ENCODE results near the gene TSC22D1. TPM values are rescaled to one million over a fixed set of nuclear protein-coding genes. Genes with fewer than 3 reads are reported as not detected.

Gene TSC22D1
- total RNA-seq, 1 donor from 2014 or later: 181 TPM

GRCh38 chr13:44561351-44561750 lies 14.8 kb downstream of the TSC22D1 start:
- Histone ChIP-seq H3K4me2 (no peak overlapping the region), H3K36me3 (peaks cover 8% of the 10 kb centered on the region), H2AFZ (replicated peaks) (no peak overlapping the region), H3K27ac (no peak overlapping the region), H4K20me1 (ENCODE audit: low read depth) (peaks cover 58% of the 10 kb centered on the region), H3K9me3 (ENCODE audit: low read depth) (no peaks in the 10 kb centered on the region), H3K27me3 (no peaks in the 10 kb centered on the region), H3K4me1 (peaks cover 17% of the 10 kb centered on the region), H3K4me3 (no peak overlapping the region), H3F3A (ENCODE audit: low read depth) (no peaks in the 10 kb centered on the region), H3K9ac (no peak overlapping the region), H3K79me2 (ENCODE audit: low read depth) (peaks cover 100% of the 10 kb centered on the region)
- peaks cover 32% of the 10 kb centered on the region for H3K36me3 Mint-ChIP-seq
- peaks cover 9% of the 10 kb centered on the region for H3K9me3 Mint-ChIP-seq
- H3K27ac Mint-ChIP-seq: no peak overlapping the region
- H3K27me3 Mint-ChIP-seq (ENCODE audit: insufficient read depth, low read depth): peaks cover 2% of the 10 kb centered on the region
- no peaks in the 10 kb centered on the region for H3K4me1 Mint-ChIP-seq
- no peak for DNase-seq (ENCODE audit: low spot score)
- no peak overlapping the region for H3K4me3 Mint-ChIP-seq
- TF ChIP-seq EZH2phosphoT487 (IDR thresholded peaks at IDR 0.05): no peak
- no peak for TF ChIP-seq CTCF (IDR thresholded peaks at IDR 0.05)
- TF ChIP-seq EZH2 (IDR thresholded peaks at IDR 0.05): no peak

- Mint-ChIP-seq H3K9me3 (peaks cover 9% of the 10 kb centered on the region), H3K27ac (no peak overlapping the region), H3K27me3 (ENCODE audit: insufficient read depth, low read depth) (peaks cover 2% of the 10 kb centered on the region), H3K36me3 (peaks cover 37% of the 10 kb centered on the region), H3K4me3 (no peak overlapping the region), H3K4me1 (no peaks in the 10 kb centered on the region)
- peaks cover 100% of the 10 kb centered on the region for H3K79me2 ChIP-seq (ENCODE audit: low read depth)
- peaks cover 50% of the 10 kb centered on the region for H4K20me1 ChIP-seq (ENCODE audit: low read depth)
- H3K9me3 ChIP-seq (ENCODE audit: low read depth): no peaks in the 10 kb centered on the region
- no peak overlapping the region for H3K9ac ChIP-seq
- H3K4me1 ChIP-seq: peaks cover 7% of the 10 kb centered on the region
- H3K36me3 ChIP-seq: peaks cover 8% of the 10 kb centered on the region
- no peaks in the 10 kb centered on the region for H3F3A ChIP-seq (ENCODE audit: low read depth)
- no peaks in the 10 kb centered on the region for H3K27me3 ChIP-seq
- DNase-seq (ENCODE audit: low spot score): no peak
- no peak overlapping the region for H3K4me2 ChIP-seq
- no peak overlapping the region for H3K4me3 ChIP-seq
- no peak overlapping the region for H3K27ac ChIP-seq
- TF ChIP-seq EZH2phosphoT487 (IDR thresholded peaks at IDR 0.05) (no peak), EZH2 (IDR thresholded peaks at IDR 0.05) (no peak), CTCF (IDR thresholded peaks at IDR 0.05) (no peak)
- H2AFZ ChIP-seq (replicated peaks): no peak overlapping the region
Observed at GRCh38 chr13:44557986-44558385, 18.1 kb downstream of the TSC22D1 start.

GRCh38 chr13:44555207-44555606 lies 20.9 kb downstream of the TSC22D1 start:
- no peak for DNase-seq (ENCODE audit: low spot score)
- peaks cover 44% of the 10 kb centered on the region for H3K36me3 Mint-ChIP-seq
- H3K27me3 Mint-ChIP-seq (ENCODE audit: insufficient read depth, low read depth): no peaks in the 10 kb centered on the region
- H3K9me3 ChIP-seq (ENCODE audit: low read depth): no peaks in the 10 kb centered on the region
- H3K27me3 ChIP-seq: no peaks in the 10 kb centered on the region
- H3K4me2 ChIP-seq: no peak overlapping the region
- no peak overlapping the region for H3K9ac ChIP-seq
- no peak overlapping the region for H3K4me3 ChIP-seq
- H3K36me3 ChIP-seq: peaks cover 8% of the 10 kb centered on the region
- TF ChIP-seq CTCF (IDR thresholded peaks at IDR 0.05) (no peak), EZH2 (IDR thresholded peaks at IDR 0.05) (no peak), EZH2phosphoT487 (IDR thresholded peaks at IDR 0.05) (no peak)
- no peaks in the 10 kb centered on the region for H3K4me1 ChIP-seq
- H3K27ac Mint-ChIP-seq: no peak overlapping the region
- H3K27ac ChIP-seq: no peak overlapping the region
- no peaks in the 10 kb centered on the region for H3K4me1 Mint-ChIP-seq
- H3F3A ChIP-seq (ENCODE audit: low read depth): no peaks in the 10 kb centered on the region
- no peak overlapping the region for H2AFZ ChIP-seq (replicated peaks)
- H3K4me3 Mint-ChIP-seq: no peak overlapping the region
- peaks cover 100% of the 10 kb centered on the region for H3K79me2 ChIP-seq (ENCODE audit: low read depth)
- H3K9me3 Mint-ChIP-seq: peaks cover 4% of the 10 kb centered on the region
- peaks cover 46% of the 10 kb centered on the region for H4K20me1 ChIP-seq (ENCODE audit: low read depth)

Data from neural progenitor cell (in vitro differentiated cells).